Lower leg skin (tissue), 4 donors: ENCODE results near the gene POLQ. TPM values are rescaled to one million over a fixed set of nuclear protein-coding genes. Genes with fewer than 3 reads are reported as not detected.

ENCODE experiments used
- DNase-seq, 2 donors: peaks; one replicate each; pipeline ENCODE4 v3.0.0-alpha.2; 2019; ENCODE audit warnings: low spot score in 2 of 2
- H3K4me3 ChIP-seq: fragments of 200-600 bp; sonication (generic); 2 replicates; pipeline ENCODE4 v1.5.1; 2017; ENCODE audit warnings: mild to moderate bottlenecking, low read depth; ENCODE audit not compliant: poor library complexity, severe bottlenecking
- CTCF ChIP-seq, 3 donors: fragments of 450-650 bp; IDR thresholded peaks; one replicate each; pipeline ENCODE4 v1.5.1; 2016; ENCODE audit warnings: antibody characterized with exemption in 3 of 3, mild to moderate bottlenecking in 3 of 3, moderate library complexity in 2 of 3
- POLR2A ChIP-seq, 2 donors: fragments of 450-650 bp; IDR thresholded peaks; one replicate each; pipeline ENCODE4 v1.6.1; 2016 to 2017; ENCODE audit warnings: antibody characterized with exemption in 2 of 2, mild to moderate bottlenecking in 1 of 2, moderate library complexity in 1 of 2
- WGBS, 2 donors: methylation state at CpG; one replicate each; pipeline ENCODE4 v1.1.5; 2018; 5-methylcytosine and 5-hydroxymethylcytosine counted together
- intact Hi-C: fragments of 100-400 bp; cut with DNase I; formaldehyde crosslinking; loops from one replicate; pipeline ENCODE4 v1.15.0; 2023; ENCODE audit warnings: low total_unique reads
- total RNA-seq, 4 donors: library from RNA; depleted of rRNA; stranded (reverse); fragments of >200 nt; gene quantifications; one replicate each; pipeline ENCODE4 v1.1.0, GENCODE V29; 2016

The POLQ gene
- total RNA-seq, 4 donors from 2014 or later = 0.42 to 0.91 (median 0.54) TPM

GRCh38 chr3:121504618-121505017 lies 41.2 kb downstream of the POLQ start:
- no peak for DNase-seq
- intact Hi-C loops = no loop called here
- H3K4me3 ChIP-seq = no peak overlapping the region
- TF ChIP-seq CTCF (IDR thresholded peaks at IDR 0.05) (no peak), POLR2A (IDR thresholded peaks at IDR 0.05) (no peak)
- WGBS, 2 donors = 94 to 98% methylated on average over 2 of the region's 2 CpGs

- intact Hi-C loops = no loop called here
- H3K4me3 ChIP-seq = no peak overlapping the region
- no peak for TF ChIP-seq POLR2A (IDR thresholded peaks at IDR 0.05)
- TF ChIP-seq CTCF (IDR thresholded peaks at IDR 0.05) = no peak
- WGBS, 2 donors = 78 to 81% methylated on average over 4 of the region's 4 CpGs
- DNase-seq = no peak
These were observed 49.0 kb downstream of the POLQ start for GRCh38 chr3:121496786-121497185.

GRCh38 chr3:121493431-121493830 lies 52.4 kb downstream of the POLQ start:
- no peak for DNase-seq
- intact Hi-C loops = no loop called here
- TF ChIP-seq POLR2A (IDR thresholded peaks at IDR 0.05) = no peak
- no peak for TF ChIP-seq CTCF (IDR thresholded peaks at IDR 0.05)
- WGBS, 2 donors = 89 to 93% methylated on average over 5 of the region's 5 CpGs
- no peak overlapping the region for H3K4me3 ChIP-seq

GRCh38 chr3:121491683-121492320 lies 54.0 kb downstream of the POLQ start:
- TF ChIP-seq POLR2A (IDR thresholded peaks at IDR 0.05) = no peak
- no peak for TF ChIP-seq CTCF (IDR thresholded peaks at IDR 0.05)
- intact Hi-C loops = no loop called here
- 95 to 98% methylated on average over 7 of the region's 7 CpGs for WGBS, 2 donors
- DNase-seq = no peak
- no peak overlapping the region for H3K4me3 ChIP-seq

- no peak for DNase-seq
- no peak overlapping the region for H3K4me3 ChIP-seq
- no peak for TF ChIP-seq CTCF (IDR thresholded peaks at IDR 0.05)
- no peak for TF ChIP-seq POLR2A (IDR thresholded peaks at IDR 0.05)
- intact Hi-C loops = no loop called here
- WGBS, 2 donors = 86 to 92% methylated on average over 6 of the region's 6 CpGs
These were observed 55.6 kb downstream of the POLQ start for GRCh38 chr3:121490161-121490560.

GRCh38 chr3:121488628-121489027 lies 57.2 kb downstream of the POLQ start:
- DNase-seq = no peak
- TF ChIP-seq CTCF (IDR thresholded peaks at IDR 0.05) = no peak
- TF ChIP-seq POLR2A (IDR thresholded peaks at IDR 0.05) = no peak
- intact Hi-C loops = no loop called here
- 67 to 79% methylated on average over 2 of the region's 2 CpGs for WGBS, 2 donors
- no peak overlapping the region for H3K4me3 ChIP-seq
